Hindlimb muscle (tissue), 1 donor: ENCODE measurements around the gene MIEF1. TPM values are rescaled to one million over a fixed set of nuclear protein-coding genes. Genes with fewer than 3 reads are reported as not detected.
"Not testable (repeated sequence)": the region's sequence is repeated elsewhere in the genome, so short reads cannot be mapped to it uniquely, and the experiment has no call there.

Source experiments
- DNase-seq: peaks from one replicate; pipeline ENCODE4 v3.0.0-alpha.2; 2013
- polyA plus RNA-seq: library from polyadenylated mRNA; unstranded; fragments of 120-200 nt; gene quantifications from one replicate; pipeline ENCODE4 v1.2.1, GENCODE V29; 2013; ENCODE audit not compliant: insufficient read length

Gene MIEF1
- polyA plus RNA-seq, 1 donor, result 17.0 TPM

GRCh38 chr22:39490966-39491680, 11.0 kb upstream of the MIEF1 start:
- no peak for DNase-seq

DNA sequence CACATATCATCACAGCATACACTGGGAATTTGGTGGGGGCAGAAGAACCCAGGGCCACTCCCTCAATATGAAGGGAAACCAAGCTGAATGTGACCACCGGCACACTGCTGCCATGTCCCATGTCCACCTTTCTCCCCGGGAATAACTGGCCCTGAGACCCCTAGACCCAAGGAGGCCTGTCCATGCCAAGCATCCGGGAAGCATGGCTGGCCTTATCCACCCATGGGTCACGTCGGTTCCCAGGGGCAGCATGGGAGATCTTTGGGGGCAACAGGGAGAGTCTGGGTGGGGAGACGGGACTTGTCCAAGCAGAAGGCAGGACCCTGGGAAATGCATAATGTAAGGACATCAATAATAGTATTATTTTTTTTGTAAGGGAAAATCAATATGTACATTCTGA, 10.4 kb upstream of the MIEF1 start:
- no peak for DNase-seq

GRCh38 chr22:39492186-39492585, 9.9 kb upstream of the MIEF1 start:
- DNase-seq, result no peak

DNA sequence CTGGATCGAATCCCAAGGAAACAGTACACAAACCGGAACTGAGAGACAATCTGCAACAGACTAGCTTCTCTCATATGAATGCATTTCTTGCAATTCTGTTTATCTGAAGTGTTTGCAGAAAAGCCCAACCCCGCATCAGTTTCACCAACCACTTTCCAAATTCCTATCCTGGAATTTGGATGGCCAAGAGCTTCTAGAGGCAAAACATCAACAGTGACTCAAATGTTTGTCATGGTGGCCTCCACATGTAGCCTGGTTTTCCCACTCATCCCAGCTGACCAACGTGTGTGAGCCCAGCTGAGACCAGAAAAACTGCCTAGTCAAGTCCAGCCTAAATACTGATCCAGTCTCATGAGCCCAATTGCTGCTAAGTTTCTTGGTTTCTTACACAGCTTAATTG, 8.3 kb upstream of the MIEF1 start:
- DNase-seq, result no peak

DNA sequence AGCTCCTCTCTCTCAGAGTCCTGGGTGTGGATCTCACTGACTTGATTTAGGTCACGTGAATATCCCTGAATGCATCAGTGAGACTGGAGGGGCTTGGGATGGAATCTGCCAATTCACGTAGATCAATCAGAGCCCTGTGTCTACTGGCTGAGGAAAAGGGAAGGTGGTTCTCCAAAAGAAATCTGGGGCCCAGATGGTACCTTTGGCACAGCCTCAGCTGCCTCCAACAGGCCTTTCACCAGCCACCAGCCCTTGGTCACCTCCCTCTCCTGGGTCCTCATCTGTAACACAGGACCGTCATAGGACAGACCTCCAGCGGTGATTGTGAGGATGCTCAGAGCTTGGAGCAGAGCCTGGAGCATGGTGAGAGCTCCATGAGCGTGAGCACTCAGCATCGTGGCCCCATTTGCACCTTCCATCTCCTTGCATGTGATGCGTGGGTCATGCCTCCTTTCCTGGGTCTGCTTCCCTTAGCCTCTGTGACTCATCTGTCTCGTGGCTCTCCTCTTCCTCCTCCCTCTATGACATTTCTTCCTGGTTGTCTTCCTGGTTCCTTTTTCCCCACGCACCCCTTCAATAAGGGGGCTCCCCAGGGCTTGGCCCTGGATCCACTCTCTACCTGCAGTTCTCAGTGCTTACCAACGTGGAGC, 7.5 kb upstream of the MIEF1 start:
- DNase-seq, result no peak

- DNase-seq, result peak; percentile 74
These were observed 5.8 kb upstream of the MIEF1 start for GRCh38 chr22:39496131-39496838.

DNA sequence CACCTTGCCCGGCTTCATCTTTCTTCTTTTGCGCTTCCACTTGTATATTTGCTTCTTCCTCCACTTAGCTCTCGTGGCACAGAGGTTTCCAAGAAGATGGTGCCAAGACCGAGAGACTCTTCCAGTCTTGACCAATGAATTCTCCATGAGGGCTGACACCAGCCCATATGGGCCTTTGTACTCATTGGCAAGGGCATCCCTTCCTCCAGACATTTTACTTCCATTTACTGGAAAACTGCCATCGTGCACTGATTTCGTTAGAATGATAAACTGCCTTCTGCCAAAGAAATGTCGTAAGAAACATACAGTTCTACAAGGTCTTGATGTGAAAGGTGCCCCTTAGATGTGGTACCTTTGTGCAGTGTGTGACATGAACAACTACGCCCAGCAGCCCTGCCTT, 4.7 kb upstream of the MIEF1 start:
- DNase-seq, result no peak

DNA sequence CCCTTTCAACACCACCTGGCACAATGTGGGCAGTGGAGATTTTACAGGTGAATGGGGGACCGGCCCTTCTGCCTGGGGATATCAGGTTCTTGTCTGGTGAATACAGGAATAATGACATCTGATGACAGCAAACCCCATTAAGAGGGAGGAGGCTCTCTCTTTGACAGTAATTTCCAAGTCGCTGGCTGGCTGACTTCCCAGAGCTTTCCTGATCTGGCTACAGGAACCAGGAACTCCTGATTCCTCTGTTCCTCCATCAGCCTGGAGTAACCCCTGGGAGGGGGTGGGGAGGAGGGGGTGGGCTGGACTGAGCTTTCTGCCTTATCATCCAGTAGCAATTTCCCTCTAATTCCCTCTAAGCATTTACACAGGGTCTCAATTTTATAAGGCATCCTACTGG, 3.7 kb upstream of the MIEF1 start:
- no peak for DNase-seq

GRCh38 chr22:39498802-39499201, 3.3 kb upstream of the MIEF1 start:
- no peak for DNase-seq

DNA sequence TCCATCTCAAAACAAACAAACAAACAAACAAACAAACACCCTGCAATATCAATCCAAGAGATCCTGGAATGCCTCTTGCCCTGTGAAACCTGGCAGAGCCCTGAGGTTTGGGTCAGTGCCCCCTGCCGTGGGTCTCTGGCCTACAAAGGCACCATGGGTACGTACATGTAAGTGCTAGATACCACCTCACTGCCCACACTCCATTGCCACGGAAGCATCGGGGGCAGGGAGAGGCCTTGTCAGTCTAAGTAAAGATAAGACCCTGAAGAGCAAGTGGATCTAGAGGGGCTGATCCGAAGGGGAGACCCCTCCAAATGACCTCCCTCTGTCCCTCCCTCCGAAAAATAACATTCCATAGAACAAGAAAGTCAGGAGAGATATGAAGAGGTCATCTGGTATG, 2.0 kb upstream of the MIEF1 start:
- DNase-seq, result no peak

GRCh38 chr22:39501644-39502108, 414 bp upstream of the MIEF1 start:
- no peak for DNase-seq

GRCh38 chr22:39502789-39503409, 809 bp downstream of the MIEF1 start:
- DNase-seq, result no peak

DNA sequence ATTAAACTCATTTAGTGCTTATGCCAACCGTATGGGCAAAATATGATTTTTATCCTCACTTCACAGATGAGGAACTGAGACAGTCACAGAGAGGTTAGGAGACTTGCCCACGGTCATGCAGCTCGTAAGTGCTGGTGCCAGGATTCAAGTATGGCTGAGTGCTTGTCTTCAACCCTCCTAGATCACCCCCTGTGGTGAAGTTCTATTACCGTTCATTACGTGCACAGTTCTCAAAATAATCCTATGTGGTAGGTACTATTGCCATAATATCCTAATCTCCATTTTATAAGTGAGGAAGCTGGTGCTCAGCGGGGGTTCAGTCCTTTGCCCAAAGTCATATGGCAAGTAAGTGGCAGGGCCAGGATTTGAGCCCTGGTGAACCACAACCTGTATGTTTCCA, 1.5 kb downstream of the MIEF1 start:
- DNase-seq, result no peak

- no peak for DNase-seq
These were observed 2.0 kb downstream of the MIEF1 start for GRCh38 chr22:39504071-39504470.

GRCh38 chr22:39507021-39507420, 4.9 kb downstream of the MIEF1 start:
- DNase-seq, result not testable (repeated sequence)

DNA sequence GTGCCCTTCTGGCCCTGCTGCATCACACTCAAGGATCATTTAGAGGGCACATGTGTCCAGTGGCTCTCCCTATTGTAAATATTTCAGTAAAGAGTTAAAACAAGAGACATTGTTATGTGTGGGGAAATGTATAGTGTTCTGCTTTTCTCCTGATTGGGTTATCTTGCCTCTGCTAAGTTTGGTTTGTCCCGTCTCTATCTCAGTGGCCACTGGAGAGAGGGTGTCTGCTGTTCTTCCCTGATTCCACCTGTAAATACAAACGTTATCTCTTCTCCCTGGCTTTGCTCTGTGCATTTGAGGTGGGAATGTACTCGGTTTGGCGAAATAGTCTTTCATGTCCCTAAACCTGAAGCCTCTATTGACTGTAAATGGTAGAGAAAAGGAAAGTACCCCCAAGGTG, 6.3 kb downstream of the MIEF1 start:
- DNase-seq, result no peak

GRCh38 chr22:39510529-39511149, 8.5 kb downstream of the MIEF1 start:
- no peak for DNase-seq

DNA sequence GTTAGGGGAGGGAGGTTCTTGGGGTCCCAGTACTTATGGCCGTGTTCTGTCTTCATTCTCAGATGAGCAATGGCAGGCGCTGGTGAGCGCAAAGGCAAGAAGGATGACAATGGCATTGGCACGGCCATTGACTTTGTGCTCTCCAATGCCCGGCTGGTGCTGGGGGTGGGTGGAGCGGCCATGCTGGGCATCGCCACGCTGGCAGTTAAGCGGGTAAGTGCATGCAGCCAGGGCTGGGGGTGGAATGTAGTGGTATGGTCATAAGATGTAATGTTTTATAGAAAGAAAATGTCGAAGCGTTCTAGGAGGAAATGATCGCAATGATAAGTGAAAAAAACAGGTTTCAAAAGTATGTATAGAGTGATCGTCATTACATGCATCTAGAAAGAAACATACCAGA, 9.1 kb downstream of the MIEF1 start:
- no peak for DNase-seq

DNA sequence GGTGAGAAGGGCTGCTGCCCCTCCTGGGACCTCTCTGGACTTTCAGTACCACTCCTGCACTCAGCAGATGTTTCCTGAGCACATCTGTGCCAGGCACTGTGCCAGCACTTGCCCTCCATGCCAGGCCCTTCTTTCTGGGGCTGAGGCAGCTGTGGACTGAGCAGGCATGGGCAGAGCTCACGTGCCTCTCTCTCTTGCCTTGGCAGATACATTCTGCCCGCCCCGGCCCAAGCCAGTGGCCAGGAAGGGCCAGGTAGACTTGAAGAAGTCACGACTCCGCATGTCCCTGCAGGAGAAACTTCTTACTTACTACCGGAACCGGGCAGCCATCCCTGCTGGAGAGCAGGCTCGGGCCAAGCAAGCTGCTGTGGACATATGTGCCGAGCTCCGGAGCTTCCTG, 9.9 kb downstream of the MIEF1 start:
- DNase-seq, result no peak

GRCh38 chr22:39513791-39514190, 11.7 kb downstream of the MIEF1 start:
- DNase-seq, result no peak

DNA sequence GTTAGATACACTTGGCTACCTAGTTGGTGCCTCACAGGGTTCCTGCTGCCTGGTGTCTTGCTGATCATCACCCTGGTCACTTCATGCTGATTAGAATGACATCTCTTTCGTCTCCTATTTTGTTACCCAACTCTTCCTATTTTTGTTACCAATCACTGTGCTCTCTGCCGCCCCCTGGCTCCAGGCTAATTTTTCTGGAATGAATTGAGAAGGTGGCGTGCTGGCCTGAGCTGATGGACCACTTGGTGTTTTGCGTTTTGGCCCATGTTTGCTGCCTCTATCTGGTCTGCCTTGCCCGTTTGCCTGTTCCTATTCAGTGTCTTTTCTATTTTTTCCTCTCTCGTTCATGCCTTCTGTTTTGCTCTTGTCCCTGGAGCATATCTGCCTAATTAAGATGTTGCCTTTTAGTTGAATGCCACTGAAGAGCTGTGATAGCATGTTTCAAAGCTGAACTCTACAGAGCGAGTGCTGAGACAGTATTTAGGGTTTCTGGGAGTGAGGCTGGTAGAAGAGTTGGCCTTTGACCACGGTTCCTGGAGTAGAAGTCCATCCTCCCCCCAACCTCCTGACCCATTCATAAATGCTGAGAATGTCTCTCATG, 12.4 kb downstream of the MIEF1 start:
- DNase-seq, result no peak

GRCh38 chr22:39515266-39516050, 13.4 kb downstream of the MIEF1 start:
- no peak for DNase-seq
